ENCODE measurements around the gene NOD1. TPM values are rescaled to one million over a fixed set of nuclear protein-coding genes. Genes with fewer than 3 reads are reported as not detected.
A peak's percentile ranks its signal among the peaks of the same experiment; 100 is the strongest.

The NOD1 gene
- total and polyA plus RNA-seq, 8 donors, result 2.3 to 18.3 (median 5.5) TPM

- intact Hi-C loops (cut with DNase I; ENCODE audit: low total_unique reads), result no loop called here
- Histone ChIP-seq H3K4me1 (peaks cover 45 to 100% (median 73%) of the 10 kb centered on the region in 4 donors), H3K27me3 (no peaks in the 10 kb centered on the region), H3K27ac (peak overlapping the region; percentile 31 to 91 (median 80)), H3K36me3 (no peaks in the 10 kb centered on the region), H3K4me3 (no peak overlapping the region), H3K9me3 (no peaks in the 10 kb centered on the region)
- peak in 1 of 2 donors; percentile 46 for DNase-seq
- 53 to 73% (median 64%) methylated on average over 14 of the region's 14 CpGs for WGBS, 5 donors
- TF ChIP-seq POLR2AphosphoS5 (IDR thresholded peaks at IDR 0.05) (peak; percentile 26 to 70 (median 53)), POLR2A (IDR thresholded peaks at IDR 0.05) (no peak), CTCF (IDR thresholded peaks at IDR 0.05) (no peak), EP300 (IDR thresholded peaks at IDR 0.05) (peak; percentile 63)
Measured at GRCh38 chr7:30470163-30470770, 8.3 kb downstream of the NOD1 start.

GRCh38 chr7:30469303-30469702, 9.3 kb downstream of the NOD1 start:
- Histone ChIP-seq H3K9me3 (no peaks in the 10 kb centered on the region), H3K27me3 (no peaks in the 10 kb centered on the region), H3K4me3 (no peak overlapping the region), H3K4me1 (peaks cover 36 to 100% (median 72%) of the 10 kb centered on the region in 4 donors), H3K27ac (peak overlapping the region in 4 of 5 donors; percentile 75 to 91 (median 84)), H3K36me3 (no peaks in the 10 kb centered on the region)
- TF ChIP-seq POLR2A (IDR thresholded peaks at IDR 0.05) (no peak), POLR2AphosphoS5 (IDR thresholded peaks at IDR 0.05) (peak; percentile 56 to 92 (median 83)), EP300 (IDR thresholded peaks at IDR 0.05) (peak; percentile 93), CTCF (IDR thresholded peaks at IDR 0.05) (peak in 1 of 7 experiments; percentile 9)
- intact Hi-C loops (cut with DNase I; ENCODE audit: low total_unique reads), result no loop called here
- 19 to 51% (median 38%) methylated on average over 5 of the region's 5 CpGs for WGBS, 5 donors
- DNase-seq, result peak in 1 of 2 donors; percentile 91

GRCh38 chr7:30468791-30469190, 9.8 kb downstream of the NOD1 start:
- Histone ChIP-seq H3K36me3 (no peaks in the 10 kb centered on the region), H3K27ac (peak overlapping the region in 4 of 5 donors; percentile 75 to 91 (median 84)), H3K4me1 (peaks cover 36 to 100% (median 72%) of the 10 kb centered on the region in 4 donors), H3K27me3 (no peaks in the 10 kb centered on the region), H3K4me3 (no peak overlapping the region), H3K9me3 (no peaks in the 10 kb centered on the region)
- intact Hi-C loops (cut with DNase I; ENCODE audit: low total_unique reads), result no loop called here
- TF ChIP-seq EP300 (IDR thresholded peaks at IDR 0.05), result peak; percentile 19
- TF ChIP-seq CTCF (IDR thresholded peaks at IDR 0.05), result no peak
- no peak for TF ChIP-seq POLR2A (IDR thresholded peaks at IDR 0.05)
- peak in 2 of 3 donors; percentile 25 to 37 for TF ChIP-seq POLR2AphosphoS5 (IDR thresholded peaks at IDR 0.05)
- WGBS, 5 donors, result 60 to 80% (median 76%) methylated on average over 4 of the region's 4 CpGs
- no peak for DNase-seq

GRCh38 chr7:30468041-30468440, 10.5 kb downstream of the NOD1 start:
- H3K27ac ChIP-seq, result peak overlapping the region in 4 of 5 donors; percentile 75 to 91 (median 84)
- no peak for TF ChIP-seq CTCF (IDR thresholded peaks at IDR 0.05)
- 62 to 75% (median 67%) methylated on average over 2 of the region's 2 CpGs for WGBS, 5 donors

More at GRCh38 chr7:30468041-30468440, 10.5 kb downstream of the NOD1 start:
- intact Hi-C loops (cut with DNase I; ENCODE audit: low total_unique reads), result no loop called here
- Histone ChIP-seq H3K9me3 (no peaks in the 10 kb centered on the region), H3K36me3 (no peaks in the 10 kb centered on the region), H3K4me3 (no peak overlapping the region), H3K4me1 (peaks cover 36 to 100% (median 67%) of the 10 kb centered on the region in 4 donors), H3K27me3 (no peaks in the 10 kb centered on the region)
- DNase-seq, result no peak
